H1 (cell line): ENCODE results near the gene ARL8A.

ENCODE experiments used
- CBX5 ChIP-seq: fragments of 300-800, 300-1000 bp; sonication (generic); IDR thresholded peaks from 2 replicates; pipeline ENCODE4 v1.7.1; 2016; ENCODE audit warnings: antibody characterized with exemption, low read length, low read depth
- CEBPB ChIP-seq: IDR thresholded peaks from 2 replicates; pipeline ENCODE4 v1.6.1; 2012; ENCODE audit warnings: low read depth, low read length
- HDAC2 ChIP-seq, 2 experiments: fragments of 300-600 bp in 1 of 2; sonication (generic) in 1 of 2; IDR thresholded peaks; 2 replicates each; pipeline ENCODE4 v1.6.1; 2011 to 2012; ENCODE audit warnings: low read depth in 2 of 2, low read length in 2 of 2, mild to moderate bottlenecking in 2 of 2, moderate library complexity in 2 of 2, borderline replicate concordance in 1 of 2, inconsistent platforms in 1 of 2
- POLR2A ChIP-seq, 2 experiments: IDR thresholded peaks; 1 replicate in 1 of 2; 2 replicates in 1 of 2; pipeline ENCODE4 v1.6.1; 2011; ENCODE audit warnings: low read depth in 2 of 2, low read length in 2 of 2, mild to moderate bottlenecking in 2 of 2; ENCODE audit errors: control extremely low read depth in 1 of 2
- POLR2AphosphoS5 ChIP-seq: IDR thresholded peaks from 2 replicates; pipeline ENCODE4 v1.6.1; 2011; ENCODE audit warnings: low read depth, low read length
- SIN3A ChIP-seq, 2 experiments: IDR thresholded peaks in 1 of 2; conservative IDR thresholded peaks in 1 of 2; 2 replicates each; pipeline ENCODE4 v1.6.1; 2011 to 2012; ENCODE audit warnings: low read length in 2 of 2, improper control_type of control experiment in 1 of 2, low read depth in 1 of 2, mild to moderate bottlenecking in 1 of 2
- TCF12 ChIP-seq: IDR thresholded peaks from 2 replicates; pipeline ENCODE4 v1.6.1; 2011; ENCODE audit warnings: low read depth, mild to moderate bottlenecking, low read length
- ZNF274 ChIP-seq: IDR thresholded peaks from 2 replicates; pipeline ENCODE4 v1.7.0; 2012; ENCODE audit warnings: low read length, borderline replicate concordance; ENCODE audit errors: extremely low read depth
- TF ChIP-seq, protein P1 (sequence below): IDR thresholded peaks from 2 replicates; pipeline ENCODE4 v1.6.1; 2011; ENCODE audit warnings: low read length, improper control_type of control experiment
- TF ChIP-seq, protein P2 (sequence below), 3 experiments: IDR thresholded peaks; 1 replicate in 2 of 3; 2 replicates in 1 of 3; pipeline versions ENCODE4 v1.5.1 to v1.6.1; 2011; ENCODE audit warnings: low read length in 3 of 3, mild to moderate bottlenecking in 3 of 3, inconsistent platforms in 2 of 3, low read depth in 1 of 3, moderate library complexity in 1 of 3; ENCODE audit not compliant: insufficient read depth in 1 of 3; ENCODE audit errors: control extremely low read depth in 1 of 3

DNA sequence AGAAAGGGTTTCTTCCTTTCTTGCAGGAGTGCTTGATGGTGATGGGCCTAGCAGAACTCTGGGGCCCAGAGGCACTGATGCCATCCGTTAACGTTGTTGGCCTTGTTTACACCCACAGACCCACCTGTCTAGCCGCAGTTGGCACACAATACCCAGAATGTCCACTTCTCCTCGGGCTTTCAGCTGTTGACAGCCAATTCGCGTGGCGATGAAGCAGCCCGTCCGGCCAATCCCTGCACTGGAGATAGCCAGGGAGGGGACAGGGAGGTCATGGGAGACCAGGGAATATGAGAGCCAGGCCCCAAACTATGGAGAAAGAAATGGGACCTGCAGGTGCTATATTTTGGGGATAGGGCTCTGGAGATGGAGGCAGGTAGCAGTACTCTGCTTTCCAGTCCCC is 5.7 kb upstream of the ARL8A start:
- TF ChIP-seq CBX5 (no peak), POLR2A (IDR thresholded peaks at IDR 0.05; ENCODE audit: control extremely low read depth in 1 of 2, low read depth in 2 of 2, low read length in 2 of 2) (no peak), SIN3A (conservative IDR thresholded peaks at IDR 0.05 in 1 of 2, IDR thresholded peaks at IDR 0.05 in 1 of 2; ENCODE audit: low read depth in 1 of 2, low read length in 2 of 2) (no peak), ZNF274 (no peak), CEBPB (no peak), TCF12 (no peak), POLR2AphosphoS5 (no peak), HDAC2 (IDR thresholded peaks at IDR 0.05; ENCODE audit: borderline replicate concordance in 1 of 2, low read depth in 2 of 2, low read length in 2 of 2) (no peak)
- TF ChIP-seq, protein P1, sequence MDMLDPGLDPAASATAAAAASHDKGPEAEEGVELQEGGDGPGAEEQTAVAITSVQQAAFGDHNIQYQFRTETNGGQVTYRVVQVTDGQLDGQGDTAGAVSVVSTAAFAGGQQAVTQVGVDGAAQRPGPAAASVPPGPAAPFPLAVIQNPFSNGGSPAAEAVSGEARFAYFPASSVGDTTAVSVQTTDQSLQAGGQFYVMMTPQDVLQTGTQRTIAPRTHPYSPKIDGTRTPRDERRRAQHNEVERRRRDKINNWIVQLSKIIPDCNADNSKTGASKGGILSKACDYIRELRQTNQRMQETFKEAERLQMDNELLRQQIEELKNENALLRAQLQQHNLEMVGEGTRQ = no peak
- TF ChIP-seq, protein P2, sequence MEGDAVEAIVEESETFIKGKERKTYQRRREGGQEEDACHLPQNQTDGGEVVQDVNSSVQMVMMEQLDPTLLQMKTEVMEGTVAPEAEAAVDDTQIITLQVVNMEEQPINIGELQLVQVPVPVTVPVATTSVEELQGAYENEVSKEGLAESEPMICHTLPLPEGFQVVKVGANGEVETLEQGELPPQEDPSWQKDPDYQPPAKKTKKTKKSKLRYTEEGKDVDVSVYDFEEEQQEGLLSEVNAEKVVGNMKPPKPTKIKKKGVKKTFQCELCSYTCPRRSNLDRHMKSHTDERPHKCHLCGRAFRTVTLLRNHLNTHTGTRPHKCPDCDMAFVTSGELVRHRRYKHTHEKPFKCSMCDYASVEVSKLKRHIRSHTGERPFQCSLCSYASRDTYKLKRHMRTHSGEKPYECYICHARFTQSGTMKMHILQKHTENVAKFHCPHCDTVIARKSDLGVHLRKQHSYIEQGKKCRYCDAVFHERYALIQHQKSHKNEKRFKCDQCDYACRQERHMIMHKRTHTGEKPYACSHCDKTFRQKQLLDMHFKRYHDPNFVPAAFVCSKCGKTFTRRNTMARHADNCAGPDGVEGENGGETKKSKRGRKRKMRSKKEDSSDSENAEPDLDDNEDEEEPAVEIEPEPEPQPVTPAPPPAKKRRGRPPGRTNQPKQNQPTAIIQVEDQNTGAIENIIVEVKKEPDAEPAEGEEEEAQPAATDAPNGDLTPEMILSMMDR (IDR thresholded peaks at IDR 0.05; ENCODE audit: control extremely low read depth in 1 of 3, insufficient read depth in 1 of 3, low read depth in 1 of 3, low read length in 3 of 3) = no peak
